Activated T-cell treated with anti-CD3 and anti-CD28 coated beads, Interleukin-2, amount 50 U/mL, for 72 hours (primary cell): ENCODE data around the gene CCR8. TPM values are rescaled to one million over a fixed set of nuclear protein-coding genes. Genes with fewer than 3 reads are reported as not detected.
"Not testable (repeated sequence)": the region's sequence is repeated elsewhere in the genome, so short reads cannot be mapped to it uniquely, and the experiment has no call there.

Source experiments
- ATAC-seq, 2 donors: fragments of 150-1000 bp; cut with Tn5 transposase; replicated peaks in 1 of 2; 2 replicates each; pipeline ENCODE4 v1.10.0; 2021; ENCODE audit warnings: moderate library complexity in 2 of 2, mild to moderate bottlenecking in 1 of 2
- DNase-seq, 2 donors: peaks; one replicate each; pipeline ENCODE4 v3.0.0; 2021 to 2022; ENCODE audit warnings: mixed read lengths in 1 of 2
- H3K27ac Mint-ChIP-seq: one replicate; pipeline ENCODE4 v1.8.0; 2022; ENCODE audit warnings: mild to moderate bottlenecking, moderate library complexity, mixed read lengths
- H3K27me3 Mint-ChIP-seq: one replicate; pipeline ENCODE4 v1.8.0; 2022; ENCODE audit warnings: low read depth, mixed read lengths
- H3K36me3 Mint-ChIP-seq, 2 donors: one replicate each; pipeline ENCODE4 v1.8.0; 2022; ENCODE audit warnings: mixed read lengths in 2 of 2, mild to moderate bottlenecking in 1 of 2; ENCODE audit not compliant: insufficient read depth in 2 of 2
- H3K4me1 Mint-ChIP-seq: one replicate; pipeline ENCODE4 v1.8.0; 2022; ENCODE audit warnings: low read depth, mixed read lengths
- H3K4me3 Mint-ChIP-seq, 2 donors: one replicate each; pipeline ENCODE4 v1.8.0; 2022; ENCODE audit warnings: mild to moderate bottlenecking in 2 of 2, mixed read lengths in 2 of 2, moderate library complexity in 2 of 2
- H3K9me3 Mint-ChIP-seq, 2 donors: one replicate each; pipeline ENCODE4 v1.8.0; 2022; ENCODE audit warnings: mixed read lengths in 2 of 2
- total RNA-seq, 2 donors: library from RNA; stranded (reverse); gene quantifications; one replicate each; pipeline ENCODE4 v1.2.3, GENCODE V29; 2022

CCR8 gene
- total RNA-seq, 2 donors from 2014 or later, result 1.2 to 1.7 TPM

DNA sequence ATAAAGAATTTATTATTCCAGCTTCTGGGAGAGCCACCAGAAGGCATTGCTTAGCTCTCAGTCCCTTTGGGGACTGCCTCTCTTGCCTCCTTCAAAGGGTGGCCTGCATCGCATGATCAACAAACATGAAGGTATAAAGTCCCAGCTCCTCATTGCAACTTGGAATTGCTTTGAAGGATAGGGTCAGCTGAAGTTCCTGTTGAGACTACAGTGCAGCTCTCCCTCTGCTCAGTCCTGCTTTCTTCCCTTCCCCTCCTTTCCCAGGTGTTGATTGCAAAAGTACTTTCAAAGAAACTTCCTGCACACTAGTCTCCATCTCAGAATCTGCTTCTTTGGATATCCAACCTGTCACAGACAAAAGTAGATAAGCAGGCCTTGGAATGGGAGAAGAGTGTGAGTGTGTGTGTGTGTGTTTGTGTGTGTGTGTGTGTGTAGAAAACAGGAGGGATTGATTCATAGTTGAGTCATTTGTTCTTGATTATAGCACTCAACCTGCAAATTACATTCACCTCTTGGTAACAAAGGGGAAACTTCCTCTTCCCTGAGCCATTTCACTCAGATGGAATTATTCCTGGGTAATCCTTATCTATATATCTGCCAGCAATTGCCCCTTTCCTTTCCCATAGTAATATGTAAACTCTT, 13.7 kb downstream of the CCR8 start:
- no peaks in the 10 kb centered on the region for H3K36me3 Mint-ChIP-seq
- peak overlapping the region in 1 of 2 donors; percentile 35 for H3K4me3 Mint-ChIP-seq
- no peak for DNase-seq
- H3K27ac Mint-ChIP-seq, result no peak overlapping the region
- H3K4me1 Mint-ChIP-seq, result peaks cover 54% of the 10 kb centered on the region
- no peaks in the 10 kb centered on the region for H3K27me3 Mint-ChIP-seq
- no peaks in the 10 kb centered on the region for H3K9me3 Mint-ChIP-seq
- peak; percentile 33 to 60 for ATAC-seq

DNA sequence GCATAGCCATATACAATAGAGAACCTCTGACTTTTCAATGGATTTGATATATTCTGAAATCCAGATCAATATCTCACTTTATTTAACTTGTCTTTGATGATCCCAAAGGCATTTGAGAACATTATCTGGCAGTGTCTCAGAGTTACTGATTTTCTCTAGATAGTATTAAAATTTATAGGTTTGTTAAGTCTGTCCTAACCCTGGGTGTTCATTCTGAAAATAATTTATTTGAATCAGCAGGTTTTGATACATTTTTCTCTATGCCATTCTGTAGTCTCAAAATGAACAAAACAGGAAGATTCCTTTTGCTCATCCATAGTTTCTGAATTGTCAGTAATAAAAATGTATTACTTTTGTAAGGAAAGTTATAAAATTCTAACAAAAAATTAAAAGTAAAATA, 14.3 kb downstream of the CCR8 start:
- no peaks in the 10 kb centered on the region for H3K27me3 Mint-ChIP-seq

DNA sequence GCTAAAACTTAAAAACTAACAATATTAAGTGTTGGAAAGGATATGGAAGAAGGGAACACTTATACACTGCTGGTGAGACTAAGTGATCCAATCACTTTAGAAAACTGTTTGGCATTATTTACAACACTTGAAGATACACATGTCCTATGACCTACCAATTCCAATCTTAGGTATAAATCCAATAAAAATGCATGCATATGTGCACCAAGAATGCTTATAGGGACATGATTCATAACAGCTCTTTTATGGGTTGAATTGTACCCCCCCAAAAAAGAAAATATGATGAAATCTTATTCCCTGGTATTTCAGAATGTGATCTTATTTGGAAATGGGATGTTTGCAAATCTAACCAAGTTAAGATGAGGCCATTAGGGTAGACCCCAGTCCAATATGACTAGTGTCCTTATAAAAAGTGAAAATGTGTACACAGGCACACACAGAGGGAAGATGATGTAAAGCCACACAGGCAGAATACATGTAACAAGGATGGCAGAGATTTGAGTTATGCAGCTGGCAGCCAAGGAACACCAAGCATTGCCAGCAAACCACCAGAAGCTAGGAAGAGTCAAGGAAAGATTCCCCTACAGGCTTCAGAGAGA, 15.3 kb downstream of the CCR8 start:
- ATAC-seq (no peak), DNase-seq (no peak)
- Mint-ChIP-seq H3K27me3 (no peaks in the 10 kb centered on the region), H3K27ac (no peak overlapping the region), H3K36me3 (no peaks in the 10 kb centered on the region), H3K9me3 (no peaks in the 10 kb centered on the region), H3K4me1 (peaks cover 56% of the 10 kb centered on the region), H3K4me3 (no peak overlapping the region)

More for the DNA sequence above, 14.3 kb downstream of the CCR8 start:
- Mint-ChIP-seq H3K36me3 (no peaks in the 10 kb centered on the region), H3K27ac (no peak overlapping the region), H3K9me3 (no peaks in the 10 kb centered on the region), H3K4me1 (peaks cover 55% of the 10 kb centered on the region), H3K4me3 (peak overlapping the region in 1 of 2 donors; percentile 35)
- DNase-seq (no peak), ATAC-seq (peak; percentile 52 to 57)

DNA sequence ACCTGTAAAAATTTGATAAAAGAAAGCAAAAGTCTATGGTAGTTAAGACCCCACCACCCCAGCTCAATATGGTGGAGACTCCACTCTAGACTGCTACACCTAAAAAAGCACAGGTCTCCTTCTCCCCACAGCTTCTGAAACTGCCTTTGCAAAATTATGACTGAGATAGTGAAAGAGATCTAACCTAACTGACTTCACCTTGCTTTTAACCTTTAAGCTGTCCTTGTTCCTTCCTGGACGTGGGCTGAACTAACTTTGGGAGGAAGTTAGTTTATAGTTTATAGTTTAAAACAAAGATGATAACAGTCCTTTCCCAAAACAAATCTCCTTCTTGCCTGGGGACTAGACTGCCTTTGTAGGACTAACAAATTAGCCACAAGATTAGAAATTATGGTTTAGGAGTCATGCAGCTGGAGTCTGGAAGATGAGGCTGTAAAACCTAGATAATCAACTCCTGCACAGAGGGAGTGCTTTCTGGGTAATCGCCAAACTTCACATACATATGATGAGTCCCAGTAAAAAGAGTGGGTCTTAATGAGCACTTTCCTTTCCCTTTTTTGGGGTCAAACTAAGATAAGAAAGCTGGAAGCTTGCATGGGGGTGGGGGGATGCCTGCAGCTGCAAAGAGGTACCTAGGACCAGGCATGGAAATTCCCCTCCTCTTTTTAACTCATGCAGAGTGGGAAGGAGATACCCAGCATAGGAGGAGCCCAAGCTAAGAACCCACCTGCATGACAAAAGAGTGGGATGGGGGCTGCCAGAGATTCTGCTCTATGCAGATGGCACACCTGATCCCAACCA, 17.5 kb downstream of the CCR8 start:
- ATAC-seq (peak; percentile 85 to 89), DNase-seq (no peak)
- H3K27me3 Mint-ChIP-seq, result no peaks in the 10 kb centered on the region
- no peaks in the 10 kb centered on the region for H3K9me3 Mint-ChIP-seq
- peak overlapping the region; percentile 22 for H3K27ac Mint-ChIP-seq
- H3K36me3 Mint-ChIP-seq, result peaks cover 0 to 1% of the 10 kb centered on the region in 2 donors
- peak overlapping the region; percentile 54 to 59 for H3K4me3 Mint-ChIP-seq
- peaks cover 67% of the 10 kb centered on the region for H3K4me1 Mint-ChIP-seq

DNA sequence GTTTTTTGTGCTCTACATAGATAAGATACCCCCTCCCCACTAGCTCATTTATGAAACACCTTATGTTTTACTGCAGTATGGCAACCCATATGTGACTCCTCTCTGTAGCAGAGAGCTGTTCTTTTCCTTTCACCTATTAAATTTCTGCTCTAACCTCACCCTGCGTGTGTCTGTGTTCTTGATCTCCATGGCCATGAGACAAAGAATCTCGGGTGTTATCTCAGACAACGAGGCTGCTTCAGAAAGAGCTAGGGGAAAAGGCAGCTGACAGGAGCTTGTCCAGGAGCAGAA, 18.0 kb downstream of the CCR8 start:
- H3K27me3 Mint-ChIP-seq, result no peaks in the 10 kb centered on the region
- H3K27ac Mint-ChIP-seq, result no peak overlapping the region
- peaks cover 67% of the 10 kb centered on the region for H3K4me1 Mint-ChIP-seq
- ATAC-seq (no peak), DNase-seq (no peak)
- H3K9me3 Mint-ChIP-seq, result no peaks in the 10 kb centered on the region
- peak overlapping the region in 1 of 2 donors; percentile 59 for H3K4me3 Mint-ChIP-seq
- peaks cover 0 to 1% of the 10 kb centered on the region in 2 donors for H3K36me3 Mint-ChIP-seq

DNA sequence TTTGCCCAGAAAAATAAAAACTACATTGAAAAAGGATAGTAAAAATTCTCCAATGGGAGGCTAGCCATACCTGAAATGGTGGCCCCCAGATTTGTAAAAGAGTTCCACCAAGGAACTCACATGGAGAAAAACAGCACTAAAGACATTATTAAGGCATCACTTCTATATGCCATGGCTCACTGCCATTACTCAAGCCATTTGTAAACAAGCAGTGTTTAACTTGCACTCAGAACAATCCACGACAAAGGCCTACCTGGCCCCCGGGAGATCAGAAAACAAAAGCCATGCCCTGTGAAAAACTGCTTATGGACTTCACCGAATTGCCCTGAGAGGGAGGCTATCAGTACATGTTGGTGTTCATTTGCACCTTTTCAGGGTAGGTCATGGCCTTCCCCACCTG, 19.6 kb downstream of the CCR8 start:
- H3K27me3 Mint-ChIP-seq, result no peaks in the 10 kb centered on the region
- H3K4me3 Mint-ChIP-seq, result no peak overlapping the region
- H3K36me3 Mint-ChIP-seq, result peaks cover 0 to 3% of the 10 kb centered on the region in 2 donors
- H3K27ac Mint-ChIP-seq, result no peak overlapping the region
- ATAC-seq (no peak), DNase-seq (no peak)
- H3K4me1 Mint-ChIP-seq, result peaks cover 55% of the 10 kb centered on the region
- no peaks in the 10 kb centered on the region for H3K9me3 Mint-ChIP-seq

DNA sequence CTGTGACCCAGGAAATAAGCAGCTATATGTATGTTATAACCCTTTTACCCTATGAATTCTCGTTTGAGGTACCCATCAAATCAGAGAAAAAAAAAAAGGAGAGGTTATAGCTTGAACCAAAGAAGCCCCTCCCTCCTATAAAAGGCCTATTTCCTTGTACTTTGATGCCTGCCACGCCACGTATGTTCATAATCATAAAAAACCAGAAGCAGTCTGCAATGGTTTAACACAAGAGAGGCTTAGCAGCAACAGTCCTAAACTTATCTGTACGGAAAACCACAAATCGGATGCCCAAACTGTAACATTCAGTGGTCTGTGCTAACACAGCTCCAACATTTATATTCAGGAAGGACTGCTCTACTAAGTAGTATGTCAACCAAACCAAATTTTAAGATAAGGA, 21.2 kb downstream of the CCR8 start:
- DNase-seq (no peak), ATAC-seq (no peak)
- Mint-ChIP-seq H3K9me3 (no peaks in the 10 kb centered on the region), H3K27ac (peak overlapping the region; percentile 31), H3K4me1 (peaks cover 38% of the 10 kb centered on the region), H3K4me3 (no peak overlapping the region), H3K36me3 (peaks cover 0 to 3% of the 10 kb centered on the region in 2 donors), H3K27me3 (peaks cover under 1% of the 10 kb centered on the region)

DNA sequence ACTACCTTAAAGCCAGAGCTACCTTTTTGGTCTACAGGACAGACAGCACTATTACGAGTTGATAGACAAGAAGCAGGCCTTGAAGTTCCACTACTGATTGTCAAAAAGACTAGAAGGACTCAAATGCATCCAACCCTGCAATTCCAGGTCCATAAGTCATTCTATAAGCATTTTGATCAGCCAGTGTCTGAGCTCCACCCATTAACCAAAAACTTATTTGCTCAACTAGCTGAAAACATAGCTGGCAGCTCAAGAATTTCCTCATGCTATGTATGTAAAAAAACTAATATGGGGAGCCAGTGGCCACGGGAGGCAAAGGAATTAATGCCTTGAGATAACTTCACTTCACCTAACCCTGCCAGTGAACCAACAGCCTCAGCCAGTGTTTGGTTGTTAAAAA, 21.6 kb downstream of the CCR8 start:
- not testable (repeated sequence) for ATAC-seq, H3K4me3 Mint-ChIP-seq, H3K27me3 Mint-ChIP-seq, H3K36me3 Mint-ChIP-seq, H3K27ac Mint-ChIP-seq, H3K9me3 Mint-ChIP-seq, DNase-seq
- peaks cover 34% of the 10 kb centered on the region for H3K4me1 Mint-ChIP-seq

DNA sequence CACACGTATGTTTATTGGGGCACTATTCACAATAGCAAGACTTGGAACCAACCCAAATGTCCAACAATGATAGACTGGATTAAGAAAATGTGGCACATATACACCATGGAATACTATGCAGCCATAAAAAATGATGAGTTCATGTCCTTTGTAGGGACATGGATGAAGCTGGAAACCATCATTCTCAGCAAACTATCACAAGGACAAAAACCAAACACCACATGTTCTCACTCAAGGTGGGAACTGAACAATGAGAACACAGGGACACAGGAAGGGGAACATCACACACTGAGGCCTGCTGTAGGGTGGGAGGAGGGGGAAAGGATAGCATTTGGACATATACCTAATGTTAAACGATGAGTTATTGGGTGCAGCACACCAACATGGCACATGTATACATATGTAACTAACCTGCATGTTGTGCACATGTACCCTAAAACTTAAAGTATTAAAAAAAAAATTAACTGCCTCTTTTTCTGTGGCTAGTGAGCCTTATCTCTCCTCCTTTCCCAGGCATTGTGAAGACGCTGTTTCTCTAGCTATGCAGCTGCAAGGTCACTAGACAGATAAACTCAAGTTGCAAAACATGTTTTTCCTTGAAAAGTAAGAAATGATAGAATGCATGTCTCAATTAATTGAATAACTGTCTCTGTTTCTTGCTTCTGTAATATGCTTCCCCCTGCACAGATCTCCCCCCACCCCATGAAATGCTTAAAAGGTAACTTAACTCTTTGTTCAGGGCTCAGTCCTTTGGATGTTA, 23.8 kb downstream of the CCR8 start:
- DNase-seq, H3K36me3 Mint-ChIP-seq, H3K27ac Mint-ChIP-seq, ATAC-seq, H3K4me3 Mint-ChIP-seq, H3K9me3 Mint-ChIP-seq: not testable (repeated sequence)
- H3K27me3 Mint-ChIP-seq, result peaks cover 11% of the 10 kb centered on the region
- H3K4me1 Mint-ChIP-seq, result peaks cover 24% of the 10 kb centered on the region

DNA sequence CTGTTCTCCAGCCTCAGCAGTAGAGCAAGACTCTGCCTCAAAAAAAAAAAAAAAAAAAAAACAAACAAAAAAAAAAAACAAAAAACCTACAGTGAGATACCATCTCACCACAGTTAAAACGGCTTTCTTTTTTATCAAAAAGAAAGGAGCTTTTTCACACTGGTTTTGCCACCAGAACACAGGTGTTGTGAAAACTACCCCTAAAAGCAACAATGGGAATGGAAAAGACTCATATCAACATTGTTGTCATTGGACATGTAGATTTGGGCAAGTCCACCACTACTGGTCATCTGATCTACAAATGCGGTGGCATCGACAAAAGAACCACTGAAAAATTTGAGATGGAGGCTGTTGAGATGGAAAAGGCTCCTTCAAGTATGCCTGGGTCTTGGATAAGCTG, 28.8 kb downstream of the CCR8 start:
- no peak for ATAC-seq
- peaks cover 42% of the 10 kb centered on the region for H3K4me1 Mint-ChIP-seq
- H3K27ac Mint-ChIP-seq, result no peak overlapping the region
- DNase-seq, result no peak
- peaks cover 0 to 2% of the 10 kb centered on the region in 2 donors for H3K36me3 Mint-ChIP-seq
- H3K4me3 Mint-ChIP-seq, result no peak overlapping the region
- H3K27me3 Mint-ChIP-seq, result peaks cover 11% of the 10 kb centered on the region
- H3K9me3 Mint-ChIP-seq, result no peaks in the 10 kb centered on the region

DNA sequence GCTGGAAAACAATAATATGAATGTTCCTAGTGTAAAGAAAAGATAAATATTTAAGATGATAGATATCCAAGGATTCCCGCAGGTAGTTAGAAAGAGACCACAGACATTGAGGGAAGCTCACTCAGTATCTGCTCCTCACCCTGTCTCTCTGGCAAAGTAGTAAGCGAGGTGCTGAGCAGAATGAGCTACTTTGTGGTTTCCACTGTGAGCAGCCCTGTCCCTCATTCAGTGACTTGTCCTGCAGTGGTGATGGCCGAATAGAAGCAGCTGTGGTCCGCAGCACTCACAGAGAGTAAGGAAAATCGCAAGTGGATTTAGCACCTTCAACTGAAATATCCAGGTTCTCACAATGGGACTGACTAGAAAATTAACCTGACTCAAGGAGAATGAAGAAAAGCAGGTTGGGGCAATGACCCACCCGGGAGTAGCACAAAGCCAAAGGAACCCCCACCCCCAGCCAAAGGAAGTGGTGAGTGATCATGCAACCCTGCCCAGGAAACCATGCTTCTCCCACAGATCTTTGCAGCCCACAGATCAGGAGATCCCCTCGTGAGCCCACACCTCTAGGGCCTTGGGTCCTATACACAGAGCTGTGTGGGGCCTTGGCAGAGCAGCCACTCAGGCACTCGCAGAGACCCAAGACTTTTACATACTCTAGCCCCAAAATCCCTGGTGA, 31.9 kb downstream of the CCR8 start:
- H3K4me3 Mint-ChIP-seq, result peak overlapping the region; percentile 53 to 77
- DNase-seq, result peak; percentile 68 to 78
- no peaks in the 10 kb centered on the region for H3K36me3 Mint-ChIP-seq
- peak; percentile 94 to 98 for ATAC-seq
- peaks cover 5% of the 10 kb centered on the region for H3K27me3 Mint-ChIP-seq
- peaks cover 0 to 1% of the 10 kb centered on the region in 2 donors for H3K9me3 Mint-ChIP-seq
- peaks cover 42% of the 10 kb centered on the region for H3K4me1 Mint-ChIP-seq
- peak overlapping the region; percentile 9 for H3K27ac Mint-ChIP-seq

DNA sequence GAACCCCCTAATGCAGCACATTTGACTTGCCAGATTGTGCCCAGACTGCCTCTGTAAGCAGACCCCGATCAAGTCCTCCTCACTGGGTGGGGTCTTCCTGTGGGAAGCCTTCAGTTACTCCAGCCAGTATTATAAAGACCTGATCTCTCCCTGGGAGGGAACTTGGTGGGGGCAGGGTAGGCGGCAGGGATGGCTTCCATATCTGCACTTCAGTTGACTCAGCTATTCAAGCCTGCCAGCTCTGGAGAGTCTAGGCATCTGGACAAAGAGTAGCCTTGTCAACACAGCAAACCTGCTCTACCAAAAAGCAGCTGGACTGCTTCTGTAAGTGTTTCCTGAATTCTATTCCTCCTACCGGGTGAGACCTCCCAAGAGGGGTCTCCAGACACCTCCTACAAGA, 32.7 kb downstream of the CCR8 start:
- Mint-ChIP-seq H3K27me3 (peaks cover 4% of the 10 kb centered on the region), H3K27ac (no peak overlapping the region), H3K4me3 (peak overlapping the region in 1 of 2 donors; percentile 53)

More for the DNA sequence above, 32.7 kb downstream of the CCR8 start:
- H3K9me3 Mint-ChIP-seq, result peaks cover 0 to 1% of the 10 kb centered on the region in 2 donors
- ATAC-seq, result no peak
- no peaks in the 10 kb centered on the region for H3K36me3 Mint-ChIP-seq
- H3K4me1 Mint-ChIP-seq, result peaks cover 41% of the 10 kb centered on the region
- DNase-seq, result no peak
